OCI-M1 (cell line): ENCODE measurements around the gene RRM2.
A peak's percentile ranks its signal among the peaks of the same experiment; 100 is the strongest.

Experiments used
- DNase-seq: peaks from one replicate; lab custom pipeline; 2025; lab: John Stamatoyannopoulos, UW

The RRM2 gene

GRCh38 chr2:10122500-10123280 lies at the start of gene RRM2:
TSS of gene RRM2 (plus strand) at chr2:10122739. CDS start at chr2:10122799, 60 bp downstream.
- peak; percentile 97 for DNase-seq

DNA sequence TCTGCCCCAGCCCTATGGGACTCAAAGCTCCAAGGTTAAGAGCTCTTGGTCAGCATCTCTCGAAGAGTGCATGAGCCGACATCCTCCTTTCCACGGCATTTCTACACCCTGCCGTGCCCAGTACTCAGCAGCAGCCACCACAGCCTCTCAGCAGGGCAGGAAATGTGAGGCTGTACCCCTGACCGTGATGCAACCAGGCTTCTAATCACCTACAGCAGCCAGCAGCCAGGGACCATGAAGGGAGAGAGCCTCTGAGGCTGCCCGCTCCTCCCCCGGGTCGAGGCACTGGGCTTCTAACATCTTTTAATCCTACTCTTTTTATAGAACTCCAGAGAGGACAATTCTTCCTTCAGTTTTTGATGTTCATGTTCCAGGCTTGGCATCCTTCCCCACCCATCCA lies 48.8 kb upstream of the RRM2 start:
- DNase-seq, result no peak

DNA sequence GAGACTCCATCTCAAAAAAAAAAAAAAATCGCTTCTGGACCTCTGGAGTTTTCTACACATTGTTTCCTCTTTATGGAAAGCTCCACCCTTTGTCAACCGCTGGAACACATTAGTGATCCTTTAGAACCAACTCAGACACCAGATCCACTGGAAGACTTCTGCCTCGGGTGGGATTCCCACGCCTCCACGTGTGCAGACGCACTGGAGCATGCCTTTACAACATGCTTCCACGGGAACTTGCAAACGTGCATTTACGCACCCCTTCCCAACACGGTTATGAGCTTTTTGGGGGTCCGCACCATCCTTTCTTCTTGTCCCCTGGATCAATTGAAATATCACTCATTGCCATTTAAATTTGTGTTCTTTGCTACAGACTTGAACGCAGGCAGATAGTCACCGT lies 47.4 kb upstream of the RRM2 start:
- DNase-seq, result no peak

- no peak for DNase-seq
Measured at GRCh38 chr2:10075571-10076209, 46.8 kb upstream of the RRM2 start.

DNA sequence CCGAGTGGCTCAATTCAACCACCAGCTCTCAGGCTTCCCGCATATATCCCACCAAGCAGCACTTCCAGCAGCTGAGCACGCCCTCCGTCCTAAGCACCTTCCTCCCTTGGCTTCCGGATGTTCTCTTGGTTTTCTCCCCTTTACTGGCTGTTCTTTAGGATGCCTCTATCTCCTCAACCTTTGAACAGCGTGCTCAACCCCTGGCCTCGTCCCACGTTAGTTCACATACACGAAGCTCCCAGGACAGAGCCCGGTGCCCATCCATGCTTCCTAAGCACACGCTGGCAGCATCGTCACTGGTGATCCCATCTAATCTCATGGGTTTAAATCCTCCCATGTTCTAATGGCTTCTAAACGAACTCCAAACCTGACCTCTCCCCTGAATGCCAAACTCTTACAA lies 46.0 kb upstream of the RRM2 start:
- DNase-seq, result no peak

GRCh38 chr2:10076988-10077527 lies 45.5 kb upstream of the RRM2 start:
- DNase-seq, result no peak

GRCh38 chr2:10078001-10078400 lies 44.5 kb upstream of the RRM2 start:
- DNase-seq, result no peak

GRCh38 chr2:10078704-10079265 lies 43.8 kb upstream of the RRM2 start:
- DNase-seq, result no peak

- DNase-seq, result no peak
Measured at GRCh38 chr2:10079266-10079869, 43.2 kb upstream of the RRM2 start.

DNA sequence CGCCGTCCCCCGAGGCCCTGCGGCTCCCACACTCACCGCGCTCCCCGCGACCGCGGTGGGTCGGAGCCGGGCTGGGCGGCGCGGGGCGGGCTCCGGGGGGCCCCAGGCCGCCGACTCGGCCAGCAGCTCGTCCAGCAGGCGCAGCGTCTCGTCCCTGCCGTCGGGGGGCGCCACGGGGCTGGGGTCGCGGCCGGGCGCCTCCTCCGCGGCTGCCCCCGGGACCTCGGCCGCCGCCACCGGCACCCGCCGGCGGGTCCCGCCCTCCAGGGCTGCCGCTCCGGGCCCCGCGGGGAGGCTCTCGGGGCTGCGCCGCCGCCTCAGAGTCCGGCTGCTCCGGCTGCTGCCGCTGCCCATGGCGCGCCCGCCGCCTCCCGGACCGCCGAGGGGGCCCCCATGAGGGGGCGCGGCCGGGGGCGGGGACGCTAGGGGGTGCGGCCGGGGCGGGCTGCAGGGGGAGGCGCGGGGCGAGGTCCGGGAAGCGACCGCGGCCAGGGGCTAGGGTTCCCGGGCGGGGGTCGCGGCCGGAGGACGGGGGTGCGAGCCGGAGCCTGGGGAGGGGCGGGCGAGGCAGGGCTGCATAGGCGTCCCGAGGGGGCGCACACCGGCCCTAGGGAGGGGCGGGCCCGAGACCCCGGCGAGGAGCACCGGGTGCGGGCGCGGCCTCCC lies 42.5 kb upstream of the RRM2 start, which contains the start of gene CYS1:
Gene CYS1 (minus strand): TSS at position 542 of the 666 bp plus-strand sequence. CDS start 188 bp downstream, at position 354.
- no peak for DNase-seq

GRCh38 chr2:10080536-10081304 lies 41.8 kb upstream of the RRM2 start:
- DNase-seq, result no peak

GRCh38 chr2:10083046-10083445 lies 39.5 kb upstream of the RRM2 start:
- no peak for DNase-seq

DNA sequence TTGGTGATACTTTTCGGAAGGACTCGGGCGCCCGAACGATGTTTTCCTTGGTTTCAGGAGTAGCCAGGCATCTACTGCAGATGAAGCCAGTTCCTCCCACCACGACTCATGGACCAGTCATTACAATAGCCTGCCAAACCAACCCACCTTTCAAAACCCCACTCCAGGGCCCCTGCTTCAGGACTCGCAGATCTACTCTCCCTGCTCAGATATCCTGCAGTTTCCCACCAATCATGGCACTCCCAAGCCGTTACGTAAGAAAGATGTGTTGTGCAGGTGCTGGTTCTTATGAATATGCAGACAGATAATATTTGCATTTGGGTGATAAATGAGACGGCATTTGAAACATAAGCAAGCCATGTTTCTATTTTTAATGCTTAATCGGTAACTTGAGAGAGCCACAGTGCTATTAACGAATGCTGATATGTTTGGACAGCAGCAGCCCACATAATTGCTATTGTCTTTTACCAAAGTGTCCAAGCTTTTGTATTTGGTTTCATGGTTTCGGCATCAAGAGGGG lies 38.8 kb upstream of the RRM2 start:
- no peak for DNase-seq

DNA sequence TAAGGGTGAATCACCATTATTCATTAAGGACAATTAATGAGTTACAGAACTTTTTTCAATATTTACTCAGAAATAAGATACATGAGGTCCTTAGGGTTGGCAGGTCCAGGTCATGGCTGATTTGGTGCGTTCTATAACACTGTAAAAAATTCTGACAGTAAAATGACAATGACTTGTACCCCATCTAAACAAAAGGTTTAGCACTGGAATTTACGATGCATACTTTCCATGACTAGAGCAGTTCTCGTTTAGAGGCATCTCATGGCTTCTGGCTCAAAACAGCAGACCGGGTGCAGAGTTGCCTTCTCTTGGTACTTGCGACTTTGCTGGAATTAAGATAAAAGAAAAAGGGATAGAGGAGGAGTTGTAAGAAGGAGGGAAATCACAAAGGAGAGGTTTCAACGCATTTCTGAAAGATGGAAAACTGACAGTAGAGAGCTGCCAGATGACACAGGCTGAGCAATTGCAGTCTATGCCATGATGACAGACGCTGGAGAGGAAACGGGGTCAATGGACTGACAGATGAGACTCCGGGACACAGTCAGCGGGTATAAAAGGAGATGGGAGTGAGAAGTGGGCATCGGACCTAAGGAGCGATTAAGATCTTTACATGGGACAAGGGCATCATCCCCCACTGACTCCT lies 38.2 kb upstream of the RRM2 start:
- no peak for DNase-seq

- DNase-seq, result no peak
Measured at GRCh38 chr2:10085043-10085667, 37.4 kb upstream of the RRM2 start.

GRCh38 chr2:10085668-10086059 lies 36.9 kb upstream of the RRM2 start:
- DNase-seq, result no peak

DNA sequence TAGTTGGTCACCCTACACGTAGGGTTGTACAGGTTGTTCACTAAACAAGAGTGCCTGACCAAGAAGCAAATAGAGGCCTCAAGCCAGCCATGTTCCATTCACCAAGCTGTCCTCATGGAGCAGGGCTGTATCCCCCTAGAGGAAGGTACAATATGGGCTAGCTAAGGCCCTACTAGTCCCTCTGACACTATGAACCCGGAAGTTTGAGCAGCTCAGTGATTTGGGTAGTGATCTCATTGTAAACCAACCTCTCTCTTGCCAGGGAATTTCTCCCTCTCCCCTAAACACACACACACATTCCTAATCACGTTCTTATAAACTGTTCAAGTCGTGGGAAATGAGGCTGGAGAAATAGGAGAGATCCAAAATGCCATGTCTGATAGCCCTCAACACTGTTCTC lies 35.6 kb upstream of the RRM2 start:
- no peak for DNase-seq

GRCh38 chr2:10087360-10087759 lies 35.2 kb upstream of the RRM2 start:
- no peak for DNase-seq

- no peak for DNase-seq
Measured at GRCh38 chr2:10089565-10090190, 32.9 kb upstream of the RRM2 start.
